ENCODE data around the gene ANKHD1.

ANKHD1 gene

DNA sequence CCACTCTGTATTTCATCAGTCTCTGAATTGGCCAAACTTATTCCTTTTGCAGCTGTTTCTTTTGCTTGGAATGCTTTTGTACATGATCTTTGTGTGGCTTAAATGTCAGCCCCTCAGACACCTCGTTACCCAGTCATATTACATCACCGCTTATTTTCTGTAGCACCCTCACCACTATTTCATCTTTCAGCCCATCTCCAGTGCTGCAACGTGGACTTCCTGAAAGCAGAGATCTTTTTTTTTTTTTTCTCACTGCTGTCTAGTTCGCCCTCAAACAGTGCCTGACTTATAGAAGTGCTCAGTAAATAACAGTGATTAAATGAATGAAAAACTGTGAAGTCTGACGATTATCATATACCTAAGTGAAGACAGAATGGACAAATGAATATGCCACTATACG lies 154.8 kb downstream of the ANKHD1 start:
- peak overlapping the region; percentile 32 for H3K27ac Mint-ChIP-seq
- ATAC-seq (no peak), DNase-seq (ENCODE audit: low spot score in 2 of 2) (peak in 1 of 2 donors; percentile 42)
- H3K36me3 Mint-ChIP-seq: peaks cover 63% of the 10 kb centered on the region
- H3K9me3 Mint-ChIP-seq: no peaks in the 10 kb centered on the region
- H3K4me1 Mint-ChIP-seq: peaks cover 64% of the 10 kb centered on the region
- H3K4me3 Mint-ChIP-seq: peak overlapping the region; percentile 85

GRCh38 chr5:140557136-140557805 lies 155.6 kb downstream of the ANKHD1 start, which contains the start of gene SRA1:
SRA1 (minus strand) TSS chr5:140557473; CDS start chr5:140557452, 21 bp downstream.
- Mint-ChIP-seq H3K9me3 (no peaks in the 10 kb centered on the region), H3K4me1 (peaks cover 62% of the 10 kb centered on the region), H3K4me3 (peak within 1 kb of the TSS; percentile 85), H3K27ac (peak within 1 kb of the TSS; percentile 32), H3K36me3 (peaks cover 55% of the 10 kb centered on the region)
- peak; percentile 94 for ATAC-seq
- peak; percentile 86 to 94 for DNase-seq (ENCODE audit: low spot score in 2 of 2)

- H3K27ac Mint-ChIP-seq: peak overlapping the region; percentile 32
- peak overlapping the region; percentile 85 for H3K4me3 Mint-ChIP-seq
- ATAC-seq (no peak), DNase-seq (ENCODE audit: low spot score in 2 of 2) (no peak)
- peaks cover 65% of the 10 kb centered on the region for H3K4me1 Mint-ChIP-seq
- no peaks in the 10 kb centered on the region for H3K9me3 Mint-ChIP-seq
- H3K36me3 Mint-ChIP-seq: peaks cover 48% of the 10 kb centered on the region
Observed at GRCh38 chr5:140557965-140558364, 156.3 kb downstream of the ANKHD1 start.

DNA sequence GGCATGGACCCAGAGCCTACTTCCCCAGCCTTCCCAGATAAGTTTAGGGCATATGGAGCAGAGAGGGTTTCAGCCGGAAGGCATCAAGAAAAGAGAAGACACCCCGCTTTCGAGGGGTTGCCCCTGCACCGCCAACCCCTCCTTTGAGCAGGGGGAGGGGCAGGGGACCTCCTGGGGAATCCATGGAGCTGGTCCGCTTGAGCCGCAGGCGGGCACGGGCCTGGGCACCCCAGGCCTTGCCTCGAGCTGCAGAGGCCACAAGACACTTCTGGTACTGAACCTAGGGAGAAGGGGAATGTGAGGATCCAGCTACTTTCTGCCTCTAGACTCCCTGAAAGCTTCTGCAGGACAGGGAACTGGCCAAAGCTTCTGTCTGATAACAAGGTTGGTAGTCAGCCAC lies 156.9 kb downstream of the ANKHD1 start:
- peak overlapping the region; percentile 32 for H3K27ac Mint-ChIP-seq

GRCh38 chr5:140560227-140560626 lies 158.6 kb downstream of the ANKHD1 start:
- ATAC-seq (no peak), DNase-seq (ENCODE audit: low spot score in 2 of 2) (no peak)
- Mint-ChIP-seq H3K9me3 (no peaks in the 10 kb centered on the region), H3K36me3 (peaks cover 42% of the 10 kb centered on the region), H3K27ac (peak overlapping the region; percentile 50), H3K4me3 (no peak overlapping the region), H3K4me1 (peaks cover 53% of the 10 kb centered on the region)

More for the DNA sequence above, 156.9 kb downstream of the ANKHD1 start:
- Mint-ChIP-seq H3K4me1 (peaks cover 60% of the 10 kb centered on the region), H3K9me3 (no peaks in the 10 kb centered on the region), H3K4me3 (no peak overlapping the region), H3K36me3 (peaks cover 42% of the 10 kb centered on the region)
- DNase-seq (ENCODE audit: low spot score in 2 of 2) (peak in 1 of 2 donors; percentile 48), ATAC-seq (no peak)

DNA sequence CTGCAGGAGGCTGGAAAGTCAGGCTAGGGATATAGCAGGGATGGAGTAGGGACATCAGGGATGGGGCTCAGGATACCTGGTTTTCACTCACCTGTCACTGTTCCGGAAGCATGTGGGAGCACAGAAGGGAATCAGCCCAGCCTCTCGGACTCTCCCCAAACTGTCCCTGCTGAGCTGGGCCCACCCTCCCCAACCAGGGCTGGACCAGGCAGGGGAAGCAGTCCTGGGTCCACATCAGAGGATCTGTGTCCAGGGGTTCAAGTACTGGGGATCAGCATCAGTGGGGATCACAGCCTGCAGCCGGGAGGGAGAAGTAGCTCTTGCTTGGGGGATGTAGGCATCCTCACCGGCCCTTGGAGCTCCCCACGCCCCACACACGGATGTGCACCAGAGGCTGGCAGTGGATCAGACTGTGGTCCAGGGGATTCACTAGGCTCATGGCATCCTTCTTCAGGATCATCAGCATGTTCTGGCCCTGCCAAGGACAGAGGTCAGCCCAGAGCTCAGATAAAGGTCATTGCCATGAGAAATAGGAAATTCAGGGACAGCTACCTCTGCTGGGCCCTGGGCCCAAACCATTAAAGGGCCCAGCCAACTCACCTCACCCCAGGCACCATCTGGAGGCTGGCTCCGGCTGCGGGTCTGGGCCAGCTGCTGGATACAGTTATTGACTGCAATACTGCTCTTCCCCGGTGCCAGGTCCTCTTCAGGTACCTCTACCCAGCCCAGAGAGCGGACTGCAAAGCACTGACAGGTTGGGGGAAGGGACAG lies 160.3 kb downstream of the ANKHD1 start:
- ATAC-seq (no peak), DNase-seq (ENCODE audit: low spot score in 2 of 2) (no peak)
- Mint-ChIP-seq H3K36me3 (peaks cover 30% of the 10 kb centered on the region), H3K4me3 (no peak overlapping the region), H3K9me3 (no peaks in the 10 kb centered on the region), H3K27ac (peak overlapping the region; percentile 50), H3K4me1 (peaks cover 54% of the 10 kb centered on the region)

- peaks cover 59% of the 10 kb centered on the region for H3K4me1 Mint-ChIP-seq
- peak overlapping the region; percentile 94 for H3K27ac Mint-ChIP-seq
- no peak for DNase-seq (ENCODE audit: low spot score in 2 of 2)
- ATAC-seq: no peak
- H3K4me3 Mint-ChIP-seq: peak overlapping the region; percentile 82
- no peaks in the 10 kb centered on the region for H3K9me3 Mint-ChIP-seq
- peaks cover 28% of the 10 kb centered on the region for H3K36me3 Mint-ChIP-seq
Observed at GRCh38 chr5:140563596-140563995, 162.0 kb downstream of the ANKHD1 start.

DNA sequence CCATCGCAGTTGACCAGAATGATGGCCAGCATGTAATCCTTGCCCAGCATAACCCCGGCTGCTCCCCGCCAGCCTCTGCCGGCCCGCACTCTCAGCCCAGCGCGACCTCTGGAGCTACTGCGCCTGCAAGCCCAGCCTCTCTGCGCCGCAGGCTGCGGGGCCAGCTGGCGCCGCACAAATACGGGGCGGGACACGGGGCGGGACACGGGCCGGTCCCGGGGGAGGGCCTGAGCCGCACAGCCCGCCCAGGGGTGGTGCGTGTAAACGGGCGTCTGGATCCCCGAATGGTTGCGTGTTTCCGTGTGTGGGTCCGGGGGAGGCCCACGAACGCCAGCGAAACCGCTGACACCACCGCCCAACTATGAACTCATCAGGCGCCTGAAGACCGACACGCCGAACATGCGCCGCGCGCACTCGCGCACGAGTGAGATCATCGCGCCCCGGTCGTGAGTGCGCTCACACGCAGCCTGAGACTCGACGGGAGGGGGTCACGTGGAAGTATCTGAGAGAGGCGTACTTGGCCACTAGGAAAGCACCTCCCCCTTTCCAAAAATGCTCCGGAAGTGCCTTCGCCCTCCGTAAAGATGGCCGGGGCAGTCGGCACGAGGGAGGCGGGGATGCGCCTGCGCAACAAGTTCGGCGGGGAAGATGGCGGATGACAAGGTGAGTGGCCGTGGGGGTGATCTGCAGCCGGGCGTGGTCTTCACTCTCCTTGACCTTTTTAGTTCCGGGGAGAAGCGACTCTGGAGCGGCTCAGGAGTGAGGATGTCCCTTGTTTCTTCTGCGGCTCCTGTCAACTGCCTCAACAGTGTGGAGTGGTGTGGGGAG lies 162.8 kb downstream of the ANKHD1 start, which contains the start of the genes APBB3 and SLC35A4:
Gene APBB3 (minus strand): TSS at position 403 of the 828 bp plus-strand sequence. CDS start 353 bp downstream, at position 50.
Gene SLC35A4 (plus strand): TSS at position 633 of the 828 bp plus-strand sequence. CDS start 2,342 bp downstream, outside the sequence.
- Mint-ChIP-seq H3K27ac (peak within 1 kb of the TSS; percentile 94), H3K36me3 (peaks cover 28% of the 10 kb centered on the region), H3K9me3 (no peaks in the 10 kb centered on the region), H3K4me1 (peaks cover 65% of the 10 kb centered on the region), H3K4me3 (peak within 1 kb of the TSS; percentile 82)
- ATAC-seq (peak; percentile 93), DNase-seq (ENCODE audit: low spot score in 2 of 2) (peak; percentile 91 to 97)

DNA sequence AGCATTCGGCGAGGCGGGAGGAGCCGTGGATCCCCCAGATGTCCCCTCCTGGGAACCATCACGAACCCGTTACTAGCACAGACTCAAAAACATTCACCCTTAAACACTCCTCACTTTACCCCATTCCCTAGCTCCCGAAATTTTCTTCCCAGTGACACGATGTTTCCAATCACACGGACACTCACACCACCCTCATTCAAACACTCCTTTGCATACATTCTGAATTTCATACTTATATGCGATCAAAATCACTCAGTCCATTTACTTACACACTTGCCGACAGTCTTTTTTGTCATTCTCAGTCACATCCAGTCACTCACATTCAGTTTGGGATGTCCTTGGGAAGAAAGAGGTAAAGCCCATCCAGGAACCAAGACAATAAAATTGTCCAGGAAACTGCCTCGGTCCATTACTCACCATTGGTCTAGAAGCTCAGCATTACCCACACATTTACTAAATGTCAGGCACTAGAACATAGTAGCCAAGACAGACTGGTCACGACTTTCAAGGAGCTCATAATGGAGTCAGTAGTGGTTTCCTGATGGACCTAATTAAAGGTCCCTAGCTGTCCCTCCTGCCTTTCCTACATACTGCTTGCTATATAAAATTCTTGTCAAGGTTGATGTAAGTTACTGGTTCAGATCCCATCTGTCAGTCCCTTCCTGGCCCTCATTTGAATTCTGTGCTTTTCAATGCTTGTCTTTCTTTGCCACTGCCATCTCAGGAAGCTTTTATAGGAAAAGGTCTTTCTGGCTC lies 163.6 kb downstream of the ANKHD1 start:
- Mint-ChIP-seq H3K27ac (peak overlapping the region; percentile 94), H3K4me1 (peaks cover 69% of the 10 kb centered on the region), H3K4me3 (peak overlapping the region; percentile 82), H3K36me3 (peaks cover 28% of the 10 kb centered on the region), H3K9me3 (no peaks in the 10 kb centered on the region)
- ATAC-seq: peak; percentile 1
- no peak for DNase-seq (ENCODE audit: low spot score in 2 of 2)

DNA sequence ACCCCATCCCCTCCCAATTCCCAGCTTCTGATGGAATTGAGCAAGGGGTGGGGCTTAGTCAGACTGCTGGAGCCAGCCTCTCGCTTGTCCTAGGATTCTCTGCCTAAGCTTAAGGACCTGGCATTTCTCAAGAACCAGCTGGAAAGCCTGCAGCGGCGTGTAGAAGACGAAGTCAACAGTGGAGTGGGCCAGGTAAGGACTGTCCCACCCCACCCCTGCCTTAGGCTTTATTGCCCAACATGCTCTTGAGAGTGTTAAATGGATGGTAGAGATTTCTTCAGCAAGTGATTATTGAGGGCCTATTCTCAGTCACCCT lies 164.1 kb downstream of the ANKHD1 start:
- DNase-seq (ENCODE audit: low spot score in 2 of 2): no peak
- ATAC-seq: no peak
- Mint-ChIP-seq H3K36me3 (peaks cover 33% of the 10 kb centered on the region), H3K4me1 (peaks cover 73% of the 10 kb centered on the region), H3K4me3 (peak overlapping the region; percentile 82), H3K9me3 (no peaks in the 10 kb centered on the region), H3K27ac (peak overlapping the region; percentile 94)

DNA sequence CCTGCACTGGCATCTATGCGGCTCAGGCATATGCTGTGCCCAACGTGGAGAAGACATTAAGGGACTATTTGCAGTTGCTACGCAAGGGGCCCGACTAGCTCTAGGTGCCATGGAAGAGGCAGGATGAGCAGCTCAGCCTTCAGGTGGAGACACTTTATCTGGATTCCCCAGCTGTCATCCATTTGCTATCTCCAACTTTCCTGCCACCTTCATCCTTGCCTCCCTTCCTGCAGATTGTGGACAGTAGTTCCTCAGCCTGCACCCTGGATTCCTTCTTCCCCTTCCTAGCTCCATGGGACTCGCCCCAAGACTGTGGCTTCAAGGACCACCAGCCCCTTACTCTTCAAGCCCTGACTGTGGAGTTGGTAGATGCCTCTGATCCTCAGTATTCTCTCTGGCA lies 165.0 kb downstream of the ANKHD1 start:
- H3K4me3 Mint-ChIP-seq: peak overlapping the region; percentile 82
- peaks cover 65% of the 10 kb centered on the region for H3K4me1 Mint-ChIP-seq
- no peak overlapping the region for H3K27ac Mint-ChIP-seq
- no peaks in the 10 kb centered on the region for H3K9me3 Mint-ChIP-seq
- DNase-seq (ENCODE audit: low spot score in 2 of 2): peak in 1 of 2 donors; percentile 46
- ATAC-seq: no peak
- H3K36me3 Mint-ChIP-seq: peaks cover 34% of the 10 kb centered on the region

DNA sequence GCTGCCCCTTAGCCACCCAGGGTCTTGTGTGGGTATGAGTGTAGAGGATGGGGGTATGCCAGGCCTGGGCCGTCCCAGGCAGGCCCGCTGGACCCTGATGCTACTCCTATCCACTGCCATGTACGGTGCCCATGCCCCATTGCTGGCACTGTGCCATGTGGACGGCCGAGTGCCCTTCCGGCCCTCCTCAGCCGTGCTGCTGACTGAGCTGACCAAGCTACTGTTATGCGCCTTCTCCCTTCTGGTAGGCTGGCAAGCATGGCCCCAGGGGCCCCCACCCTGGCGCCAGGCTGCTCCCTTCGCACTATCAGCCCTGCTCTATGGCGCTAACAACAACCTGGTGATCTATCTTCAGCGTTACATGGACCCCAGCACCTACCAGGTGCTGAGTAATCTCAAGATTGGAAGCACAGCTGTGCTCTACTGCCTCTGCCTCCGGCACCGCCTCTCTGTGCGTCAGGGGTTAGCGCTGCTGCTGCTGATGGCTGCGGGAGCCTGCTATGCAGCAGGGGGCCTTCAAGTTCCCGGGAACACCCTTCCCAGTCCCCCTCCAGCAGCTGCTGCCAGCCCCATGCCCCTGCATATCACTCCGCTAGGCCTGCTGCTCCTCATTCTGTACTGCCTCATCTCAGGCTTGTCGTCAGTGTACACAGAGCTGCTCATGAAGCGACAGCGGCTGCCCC lies 165.6 kb downstream of the ANKHD1 start:
- DNase-seq (ENCODE audit: low spot score in 2 of 2): no peak
- peaks cover 62% of the 10 kb centered on the region for H3K4me1 Mint-ChIP-seq
- H3K9me3 Mint-ChIP-seq: no peaks in the 10 kb centered on the region
- peaks cover 34% of the 10 kb centered on the region for H3K36me3 Mint-ChIP-seq
- no peak for ATAC-seq
- H3K27ac Mint-ChIP-seq: peak overlapping the region; percentile 54
- peak overlapping the region; percentile 82 for H3K4me3 Mint-ChIP-seq

DNA sequence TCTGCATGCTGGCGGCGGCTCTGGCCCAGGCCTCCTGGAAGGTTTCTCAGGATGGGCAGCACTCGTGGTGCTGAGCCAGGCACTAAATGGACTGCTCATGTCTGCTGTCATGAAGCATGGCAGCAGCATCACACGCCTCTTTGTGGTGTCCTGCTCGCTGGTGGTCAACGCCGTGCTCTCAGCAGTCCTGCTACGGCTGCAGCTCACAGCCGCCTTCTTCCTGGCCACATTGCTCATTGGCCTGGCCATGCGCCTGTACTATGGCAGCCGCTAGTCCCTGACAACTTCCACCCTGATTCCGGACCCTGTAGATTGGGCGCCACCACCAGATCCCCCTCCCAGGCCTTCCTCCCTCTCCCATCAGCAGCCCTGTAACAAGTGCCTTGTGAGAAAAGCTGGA lies 166.2 kb downstream of the ANKHD1 start:
- peak overlapping the region; percentile 54 for H3K27ac Mint-ChIP-seq
- no peak for ATAC-seq

More for the DNA sequence above, 166.2 kb downstream of the ANKHD1 start:
- H3K9me3 Mint-ChIP-seq: no peaks in the 10 kb centered on the region
- peak overlapping the region; percentile 82 for H3K4me3 Mint-ChIP-seq
- H3K36me3 Mint-ChIP-seq: peaks cover 34% of the 10 kb centered on the region
- peaks cover 56% of the 10 kb centered on the region for H3K4me1 Mint-ChIP-seq
- DNase-seq (ENCODE audit: low spot score in 2 of 2): no peak

Data from stimulated activated effector memory CD8-positive, alpha-beta T cell treated with anti-CD3 and anti-CD28 coated beads, Interleukin-12 subunit alpha, Interleukin-12 subunit beta, amount 100 ng/mL, for 72 hours (primary cell).